Stimulated activated CD8-positive, alpha-beta memory T cell treated with anti-CD3 and anti-CD28 coated beads, Interleukin-7, amount 100 ng/mL, for 24 hours (primary cell): ENCODE results near the gene SPECC1L.

Source experiments
- DNase-seq: peaks from one replicate; pipeline ENCODE4 v3.0.0-alpha.2; 2020; ENCODE audit warnings: low read depth

Gene SPECC1L

GRCh38 chr22:24324137-24324536 is 53.5 kb downstream of the SPECC1L start:
- no peak for DNase-seq

GRCh38 chr22:24325105-24325757 is 54.6 kb downstream of the SPECC1L start:
- no peak for DNase-seq

GRCh38 chr22:24326266-24326665 is 55.6 kb downstream of the SPECC1L start:
- no peak for DNase-seq

- no peak for DNase-seq
Observed at GRCh38 chr22:24327832-24328231, 57.2 kb downstream of the SPECC1L start.

GRCh38 chr22:24329453-24329852 is 58.8 kb downstream of the SPECC1L start:
- no peak for DNase-seq

- no peak for DNase-seq
Observed at GRCh38 chr22:24330636-24331035, 60.0 kb downstream of the SPECC1L start.

- no peak for DNase-seq
Observed at GRCh38 chr22:24331468-24332440, 61.1 kb downstream of the SPECC1L start.

- no peak for DNase-seq
Observed at GRCh38 chr22:24333301-24333700, 62.7 kb downstream of the SPECC1L start.

- DNase-seq = no peak
Observed at GRCh38 chr22:24335496-24335895, 64.9 kb downstream of the SPECC1L start.

GRCh38 chr22:24337894-24338645 is 67.4 kb downstream of the SPECC1L start:
- DNase-seq = no peak

GRCh38 chr22:24338726-24339451 is 68.3 kb downstream of the SPECC1L start:
- DNase-seq = no peak

- no peak for DNase-seq
Observed at GRCh38 chr22:24339452-24339747, 68.8 kb downstream of the SPECC1L start.

- no peak for DNase-seq
Observed at GRCh38 chr22:24341627-24342026, 71.0 kb downstream of the SPECC1L start.

- DNase-seq = no peak
Observed at GRCh38 chr22:24350627-24351026, 80.0 kb downstream of the SPECC1L start.

GRCh38 chr22:24353121-24353520 is 82.5 kb downstream of the SPECC1L start:
- DNase-seq = no peak

- DNase-seq = no peak
Observed at GRCh38 chr22:24355574-24355973, 84.9 kb downstream of the SPECC1L start.

- no peak for DNase-seq
Observed at GRCh38 chr22:24357547-24357946, 86.9 kb downstream of the SPECC1L start.

GRCh38 chr22:24358105-24358836 is 87.6 kb downstream of the SPECC1L start:
- DNase-seq = no peak

GRCh38 chr22:24359452-24360120 is 89.0 kb downstream of the SPECC1L start:
- no peak for DNase-seq

GRCh38 chr22:24361976-24362646 is 91.5 kb downstream of the SPECC1L start:
- no peak for DNase-seq
